K562 (cell line): ENCODE measurements around the gene CDH2. TPM values are rescaled to one million over a fixed set of nuclear protein-coding genes. Genes with fewer than 3 reads are reported as not detected.

ENCODE experiments used
- ATAC-seq: fragments of 200-7000 bp; cut with Tn5 transposase; 3 replicates; pipeline ENCODE4 v1.9.1; 2020; ENCODE audit warnings: moderate library complexity
- BruUV-seq: library from RNA; stranded (reverse); fragments of 400-500 nt; replicated peaks from 2 replicates; lab custom pipeline; 2021; lab: Mats Ljungman, UMichigan
- CTCF ChIA-PET: fragments of 300-600 bp; formaldehyde crosslinking; extraction: SDS; loops from one replicate; lab custom pipeline; 2021; ENCODE audit warnings: low intra/inter-chr PET ratio; lab: Yijun Ruan, JAX
- POLR2A ChIA-PET: fragments of 300-600, 350-650 bp; sonication (Branson Sonifier 250); formaldehyde crosslinking; extraction: SDS; loops from one replicate; lab custom pipeline; 2021; ENCODE audit warnings: antibody characterized with exemption, inconsistent platforms; lab: Yijun Ruan, JAX
- DNase-seq, 4 experiments: peaks; one replicate each; pipeline versions ENCODE4 v3.0.0 to v3.0.0-alpha.2; 2011 to 2018; ENCODE audit warnings: low spot score in 3 of 4, mixed read lengths in 3 of 4; ENCODE audit errors: extremely low read depth in 1 of 4
- FAIRE-seq: peaks from 2 replicates; lab custom pipeline; 2011; peaks lifted over from hg19 to GRCh38; lab: Jason Lieb, UNC
- H2AFZ ChIP-seq: 2 replicates; pipeline ENCODE4 v1.6.0; 2011; ENCODE audit warnings: low read depth, low read length, control low read depth, inconsistent platforms
- H3K27ac ChIP-seq: fragments of 200-600 bp; 3 replicates; pipeline ENCODE4 v1.8.0; 2011; ENCODE audit warnings: low read depth, mild to moderate bottlenecking, control low read depth, inconsistent platforms, low read length, moderate library complexity, mixed read lengths; ENCODE audit errors: extremely low read depth
- H3K27me3 ChIP-seq, 2 experiments: fragments of 300-600 bp in 1 of 2; 2 replicates in 1 of 2; 3 replicates in 1 of 2; pipeline versions ENCODE4 v1.6.0 to v1.8.0; 2011; ENCODE audit warnings: inconsistent platforms in 2 of 2, low read length in 2 of 2, mild to moderate bottlenecking in 1 of 2, mixed read lengths in 1 of 2, moderate library complexity in 1 of 2; ENCODE audit not compliant: control insufficient read depth in 2 of 2, insufficient read depth in 2 of 2
- H3K36me3 ChIP-seq: fragments of 300-600 bp; 3 replicates; pipeline ENCODE4 v1.8.0; 2011; ENCODE audit warnings: mild to moderate bottlenecking, low read length, inconsistent platforms; ENCODE audit not compliant: control insufficient read depth, insufficient read depth
- H3K4me1 ChIP-seq, 2 experiments: fragments of 200-600 bp in 1 of 2; replicated peaks in 1 of 2; 2 replicates in 1 of 2; 3 replicates in 1 of 2; pipeline versions ENCODE4 v1.5.1 to v1.8.0; 2011; ENCODE audit warnings: inconsistent platforms in 2 of 2, low read length in 2 of 2, mild to moderate bottlenecking in 1 of 2, mixed read lengths in 1 of 2, moderate library complexity in 1 of 2; ENCODE audit not compliant: control insufficient read depth in 2 of 2, insufficient read depth in 2 of 2
- H3K4me2 ChIP-seq: 2 replicates; pipeline ENCODE4 v1.6.1; 2011; ENCODE audit warnings: low read length, control low read depth, inconsistent platforms, mixed read lengths; ENCODE audit not compliant: insufficient read depth
- H3K4me3 ChIP-seq: fragments of 200-600 bp; sonication (generic), shearing (Covaris generic); 2 replicates; pipeline ENCODE4 v1.5.1; 2016; ENCODE audit warnings: control low read depth, inconsistent platforms
- H3K79me2 ChIP-seq: fragments of 200-600 bp; 3 replicates; pipeline ENCODE4 v1.8.0; 2011; ENCODE audit warnings: low read length, inconsistent platforms; ENCODE audit not compliant: control insufficient read depth, insufficient read depth
- H3K9ac ChIP-seq, 2 experiments: 2 replicates each; pipeline versions ENCODE4 v1.6.0 to v1.6.1; 2011; ENCODE audit warnings: low read depth in 2 of 2, low read length in 2 of 2, control low read depth in 1 of 2, inconsistent platforms in 1 of 2, mild to moderate bottlenecking in 1 of 2, mixed read lengths in 1 of 2; ENCODE audit not compliant: insufficient read depth in 1 of 2
- H3K9me1 ChIP-seq: one replicate; pipeline ENCODE4 v1.6.0; 2011; ENCODE audit warnings: inconsistent platforms, mild to moderate bottlenecking, low read length, moderate library complexity; ENCODE audit not compliant: control insufficient read depth, insufficient read depth
- H3K9me3 ChIP-seq: replicated peaks from 2 replicates; pipeline ENCODE4 v1.5.1; 2011; ENCODE audit warnings: low read depth, low read length, inconsistent platforms; ENCODE audit not compliant: control insufficient read depth, insufficient read depth
- H4K20me1 ChIP-seq: replicated peaks from 2 replicates; pipeline ENCODE4 v1.6.1; 2011; ENCODE audit warnings: low read length, inconsistent platforms, mixed read lengths; ENCODE audit not compliant: control insufficient read depth, insufficient read depth
- EP300 ChIP-seq: IDR thresholded peaks from 2 replicates; pipeline ENCODE4 v1.6.1; 2012; ENCODE audit warnings: low read length, improper control_type of control experiment
- KDM1A ChIP-seq, 2 experiments: fragments of 450-650 bp; IDR thresholded peaks; 2 replicates each; pipeline ENCODE4 v1.6.1; 2016; ENCODE audit warnings: mild to moderate bottlenecking in 2 of 2
- LEF1 ChIP-seq: fragments of 450-650 bp; IDR thresholded peaks from 2 replicates; pipeline ENCODE4 v1.6.1; 2016; ENCODE audit warnings: mild to moderate bottlenecking
- MBD2 ChIP-seq: sonication (generic); IDR thresholded peaks from 2 replicates; pipeline ENCODE4 v1.6.1; 2016; ENCODE audit warnings: low read depth, borderline replicate concordance
- MCM3 ChIP-seq: fragments of 450-650 bp; IDR thresholded peaks from 2 replicates; pipeline ENCODE4 v1.6.1; 2016
- MXI1 ChIP-seq: IDR thresholded peaks from 2 replicates; pipeline ENCODE4 v1.6.1; 2011; ENCODE audit warnings: low read depth, mild to moderate bottlenecking, improper control_type of control experiment, low read length
- PHF21A ChIP-seq: fragments of 450-650 bp; IDR thresholded peaks from 2 replicates; pipeline ENCODE4 v1.6.1; 2017; ENCODE audit warnings: low read depth, borderline replicate concordance
- PML ChIP-seq: IDR thresholded peaks from 2 replicates; pipeline ENCODE4 v1.6.1; 2012; ENCODE audit warnings: low read length, inconsistent platforms
- STAT5A ChIP-seq: IDR thresholded peaks from 2 replicates; pipeline ENCODE4 v1.6.1; 2012; ENCODE audit warnings: low read length, inconsistent platforms, borderline replicate concordance
- TCF7 ChIP-seq: sonication (generic); IDR thresholded peaks from 2 replicates; pipeline ENCODE4 v1.6.1; 2016; ENCODE audit warnings: antibody characterized with exemption, borderline replicate concordance
- TRIM28 ChIP-seq: fragments of 450-650 bp; IDR thresholded peaks from 2 replicates; pipeline ENCODE4 v1.6.1; 2017
- ZNF668 ChIP-seq: fragments of 250-450 bp; sonication (Bioruptor Pico); IDR thresholded peaks from 2 replicates; pipeline ENCODE4 v1.8.0; 2022; ENCODE audit warnings: mild to moderate bottlenecking, inconsistent platforms
- ZNF79 ChIP-seq: fragments of 250-450 bp; sonication (Bioruptor Pico); IDR thresholded peaks from 2 replicates; pipeline ENCODE4 v1.4.0; 2020; ENCODE audit warnings: low read depth, mild to moderate bottlenecking, moderate library complexity
- WGBS: fragments of 100-300 bp; shearing (Covaris generic); methylation state at CpG from one replicate; pipeline ENCODE4 v1.1.6; 2016; ENCODE audit warnings: low coverage, mixed read lengths; ENCODE audit not compliant: insufficient coverage; ENCODE audit errors: missing lambda C conversion rate; 5-methylcytosine and 5-hydroxymethylcytosine counted together
- in situ Hi-C: fragments of 300-500 bp; cut with MboI; formaldehyde crosslinking; loops from 4 replicates; pipeline ENCODE4 v1.15.0; 2018; ENCODE audit warnings: inconsistent platforms, mixed read lengths
- intact Hi-C: fragments of 100-400 bp; cut with micrococcal nuclease; formaldehyde crosslinking; loops from 2 replicates; pipeline ENCODE4 v1.14.2; 2022
- polyA plus RNA-seq, 8 experiments: library from polyadenylated mRNA; depleted of rRNA in 4 of 8; stranded (reverse) in 5 of 8; unstranded in 3 of 8; fragments of >200 nt; fragmentation: Nextera tagmentation in 2 of 8; fragmentation: Illumina TruSeq in 1 of 8; extraction: Ambion mirVana in 2 of 8; extraction: Trizol in 1 of 8; gene quantifications; 2 replicates each; pipeline versions ENCODE4 v1.2.1 to v1.2.3, GENCODE V29; 2011 to 2014; ENCODE audit warnings: inconsistent platforms in 1 of 8, missing spikeins in 1 of 8
- total RNA-seq, 7 experiments: library from RNA; depleted of rRNA in 6 of 7; stranded (reverse); fragments of >200 nt in 6 of 7; fragmentation: Illumina TruSeq in 2 of 7; extraction: Trizol in 2 of 7; gene quantifications; 2 replicates each; pipeline versions ENCODE4 v1.2.1 to v1.2.3, GENCODE V29; 2011 to 2021; ENCODE audit warnings: low replicate concordance in 1 of 7
- TF ChIP-seq, protein P1 (sequence below): fragments of 250-450 bp; sonication (Bioruptor Pico); IDR thresholded peaks from 2 replicates; pipeline ENCODE4 v1.5.0; 2020; ENCODE audit warnings: mild to moderate bottlenecking, borderline replicate concordance
- TF ChIP-seq, protein P2 (sequence below): fragments of 450-650 bp; IDR thresholded peaks from 2 replicates; pipeline ENCODE4 v1.6.1; 2018; ENCODE audit warnings: mild to moderate bottlenecking, low read depth; ENCODE audit not compliant: partially characterized antibody

CDH2 gene
- total and polyA plus RNA-seq, 9 of the 15 experiments (the other 6 are each of a cell fraction or from before 2014, with no cell fraction given) = 0.04 TPM; not detected in 8

DNA sequence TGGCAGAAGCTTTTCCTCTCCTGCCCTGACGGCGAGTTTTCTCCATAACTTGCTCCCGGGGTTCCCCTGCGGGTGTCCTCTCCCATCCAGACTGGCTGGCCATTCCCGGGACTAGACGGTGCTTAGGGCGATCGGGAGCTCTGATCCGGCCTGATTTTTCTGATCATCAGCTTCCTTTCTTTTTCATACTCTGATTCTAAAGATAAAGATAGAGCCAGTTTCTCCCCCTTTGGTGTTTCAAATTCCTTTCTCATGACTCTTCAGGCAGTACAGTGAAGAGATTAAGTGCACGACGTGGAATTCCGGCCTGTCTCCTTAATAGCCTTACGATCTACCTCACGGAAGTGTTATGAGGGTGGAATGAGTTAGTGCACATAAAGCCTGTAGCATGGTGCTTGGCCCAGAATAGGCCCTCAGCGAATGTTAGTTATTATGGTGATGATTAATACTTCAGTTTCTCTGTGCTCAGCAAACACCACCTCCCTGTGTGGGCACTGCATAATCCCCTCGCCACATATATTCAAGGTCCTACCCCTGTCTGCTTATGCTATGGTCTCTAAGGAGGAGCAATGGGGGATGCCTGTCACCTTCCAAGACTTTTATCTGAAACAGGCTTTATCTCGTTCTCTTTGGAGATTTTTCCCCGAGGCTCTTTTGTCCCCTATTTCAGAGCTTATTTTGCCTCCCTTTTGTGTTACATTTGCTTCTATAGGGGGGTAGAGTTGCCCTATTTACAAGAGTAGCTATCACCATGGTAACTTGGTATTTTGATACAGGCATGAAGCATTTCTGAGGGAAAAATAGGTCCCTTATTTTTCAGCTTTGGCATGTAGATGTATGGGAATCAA lies 254.8 kb downstream of the CDH2 start:
- Histone ChIP-seq H3K9me1 (no peaks in the 10 kb centered on the region), H3K4me2 (no peak overlapping the region), H4K20me1 (no peaks in the 10 kb centered on the region), H2AFZ (no peak overlapping the region), H3K27ac (no peak overlapping the region), H3K9me3 (no peaks in the 10 kb centered on the region), H3K4me3 (no peak overlapping the region), H3K4me1 (no peaks in the 10 kb centered on the region), H3K79me2 (no peaks in the 10 kb centered on the region), H3K9ac (no peak overlapping the region), H3K27me3 (no peaks in the 10 kb centered on the region), H3K36me3 (no peaks in the 10 kb centered on the region)
- TF ChIP-seq EP300 = no peak
- TF ChIP-seq ZNF668 (CRISPR knock-in tag) = no peak
- no peak for TF ChIP-seq MXI1
- no peak for TF ChIP-seq PML
- no peak for TF ChIP-seq MBD2
- TF ChIP-seq, protein P1, sequence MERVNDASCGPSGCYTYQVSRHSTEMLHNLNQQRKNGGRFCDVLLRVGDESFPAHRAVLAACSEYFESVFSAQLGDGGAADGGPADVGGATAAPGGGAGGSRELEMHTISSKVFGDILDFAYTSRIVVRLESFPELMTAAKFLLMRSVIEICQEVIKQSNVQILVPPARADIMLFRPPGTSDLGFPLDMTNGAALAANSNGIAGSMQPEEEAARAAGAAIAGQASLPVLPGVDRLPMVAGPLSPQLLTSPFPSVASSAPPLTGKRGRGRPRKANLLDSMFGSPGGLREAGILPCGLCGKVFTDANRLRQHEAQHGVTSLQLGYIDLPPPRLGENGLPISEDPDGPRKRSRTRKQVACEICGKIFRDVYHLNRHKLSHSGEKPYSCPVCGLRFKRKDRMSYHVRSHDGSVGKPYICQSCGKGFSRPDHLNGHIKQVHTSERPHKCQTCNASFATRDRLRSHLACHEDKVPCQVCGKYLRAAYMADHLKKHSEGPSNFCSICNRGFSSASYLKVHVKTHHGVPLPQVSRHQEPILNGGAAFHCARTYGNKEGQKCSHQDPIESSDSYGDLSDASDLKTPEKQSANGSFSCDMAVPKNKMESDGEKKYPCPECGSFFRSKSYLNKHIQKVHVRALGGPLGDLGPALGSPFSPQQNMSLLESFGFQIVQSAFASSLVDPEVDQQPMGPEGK (CRISPR knock-in tag) = no peak
- TF ChIP-seq PHF21A = no peak
- TF ChIP-seq STAT5A = no peak
- no peak for TF ChIP-seq ZNF79 (CRISPR knock-in tag)
- no peak for TF ChIP-seq TRIM28
- TF ChIP-seq, protein P2, sequence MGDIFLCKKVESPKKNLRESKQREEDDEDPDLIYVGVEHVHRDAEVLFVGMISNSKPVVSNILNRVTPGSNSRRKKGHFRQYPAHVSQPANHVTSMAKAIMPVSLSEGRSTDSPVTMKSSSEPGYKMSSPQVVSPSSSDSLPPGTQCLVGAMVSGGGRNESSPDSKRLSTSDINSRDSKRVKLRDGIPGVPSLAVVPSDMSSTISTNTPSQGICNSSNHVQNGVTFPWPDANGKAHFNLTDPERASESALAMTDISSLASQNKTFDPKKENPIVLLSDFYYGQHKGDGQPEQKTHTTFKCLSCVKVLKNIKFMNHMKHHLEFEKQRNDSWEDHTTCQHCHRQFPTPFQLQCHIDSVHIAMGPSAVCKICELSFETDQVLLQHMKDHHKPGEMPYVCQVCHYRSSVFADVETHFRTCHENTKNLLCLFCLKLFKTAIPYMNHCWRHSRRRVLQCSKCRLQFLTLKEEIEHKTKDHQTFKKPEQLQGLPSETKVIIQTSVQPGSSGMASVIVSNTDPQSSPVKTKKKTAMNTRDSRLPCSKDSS = no peak
- no peak for TF ChIP-seq TCF7
- no peak for TF ChIP-seq KDM1A (IDR thresholded peaks at IDR 0.05)
- TF ChIP-seq LEF1 = no peak
- no peak for TF ChIP-seq MCM3
- no TSS peak for BruUV-seq
- intact Hi-C loops (no loop called here), in situ Hi-C loops (no loop called here)
- no peak for FAIRE-seq
- ChIA-PET POLR2A (no interaction called here), CTCF (no interaction called here)
- under 1% methylated on average over 18 of the region's 18 CpGs for WGBS
- no peak for ATAC-seq
- no peak for DNase-seq
